Fibroblast of the aortic adventitia (primary cell): Measurements from ENCODE around the gene RAI14. TPM values are rescaled to one million over a fixed set of nuclear protein-coding genes. Genes with fewer than 3 reads are reported as not detected.

Experiments
- DNase-seq: peaks from one replicate; pipeline ENCODE4 v3.0.0-alpha.2; 2010; ENCODE audit warnings: low read depth
- H3K4me3 ChIP-seq: 2 replicates; pipeline ENCODE4 v1.5.1; 2011; ENCODE audit warnings: low read depth, mild to moderate bottlenecking, control low read depth, low read length, moderate library complexity
- total RNA-seq: library from RNA; depleted of rRNA; stranded (reverse); fragments of >200 nt; gene quantifications from 2 replicates; pipeline ENCODE4 v1.2.3, GENCODE V29; 2012; ENCODE audit warnings: low replicate concordance
- TF ChIP-seq, protein P1 (sequence below): IDR thresholded peaks from 2 replicates; pipeline ENCODE4 v1.5.1; 2011; ENCODE audit warnings: mild to moderate bottlenecking, low read length, control low read depth, inconsistent platforms; ENCODE audit not compliant: insufficient read depth

The RAI14 gene
- total RNA-seq, 1 donor: 100 TPM

DNA sequence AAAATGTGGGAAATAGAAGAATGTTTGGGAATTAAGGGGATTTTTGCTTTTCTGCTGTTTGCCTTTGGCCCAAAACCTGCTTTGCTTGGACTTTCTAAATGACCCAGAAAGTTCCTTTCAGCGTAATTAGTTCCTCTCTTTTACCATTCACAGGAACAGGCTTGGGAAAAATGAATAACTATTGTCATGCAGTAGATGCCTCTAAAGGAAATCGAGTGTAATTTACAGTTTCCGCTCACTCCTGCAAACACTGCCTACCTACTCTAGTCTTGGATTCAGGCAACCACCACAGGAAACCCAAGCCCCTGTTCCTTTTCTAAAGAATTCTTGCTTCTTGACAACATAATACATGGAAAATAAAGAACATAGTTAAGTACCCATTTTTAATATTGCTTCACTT is 207.8 kb downstream of the RAI14 start:
- H3K4me3 ChIP-seq: no peak overlapping the region
- TF ChIP-seq, protein P1, sequence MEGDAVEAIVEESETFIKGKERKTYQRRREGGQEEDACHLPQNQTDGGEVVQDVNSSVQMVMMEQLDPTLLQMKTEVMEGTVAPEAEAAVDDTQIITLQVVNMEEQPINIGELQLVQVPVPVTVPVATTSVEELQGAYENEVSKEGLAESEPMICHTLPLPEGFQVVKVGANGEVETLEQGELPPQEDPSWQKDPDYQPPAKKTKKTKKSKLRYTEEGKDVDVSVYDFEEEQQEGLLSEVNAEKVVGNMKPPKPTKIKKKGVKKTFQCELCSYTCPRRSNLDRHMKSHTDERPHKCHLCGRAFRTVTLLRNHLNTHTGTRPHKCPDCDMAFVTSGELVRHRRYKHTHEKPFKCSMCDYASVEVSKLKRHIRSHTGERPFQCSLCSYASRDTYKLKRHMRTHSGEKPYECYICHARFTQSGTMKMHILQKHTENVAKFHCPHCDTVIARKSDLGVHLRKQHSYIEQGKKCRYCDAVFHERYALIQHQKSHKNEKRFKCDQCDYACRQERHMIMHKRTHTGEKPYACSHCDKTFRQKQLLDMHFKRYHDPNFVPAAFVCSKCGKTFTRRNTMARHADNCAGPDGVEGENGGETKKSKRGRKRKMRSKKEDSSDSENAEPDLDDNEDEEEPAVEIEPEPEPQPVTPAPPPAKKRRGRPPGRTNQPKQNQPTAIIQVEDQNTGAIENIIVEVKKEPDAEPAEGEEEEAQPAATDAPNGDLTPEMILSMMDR: no peak
- DNase-seq: no peak

DNA sequence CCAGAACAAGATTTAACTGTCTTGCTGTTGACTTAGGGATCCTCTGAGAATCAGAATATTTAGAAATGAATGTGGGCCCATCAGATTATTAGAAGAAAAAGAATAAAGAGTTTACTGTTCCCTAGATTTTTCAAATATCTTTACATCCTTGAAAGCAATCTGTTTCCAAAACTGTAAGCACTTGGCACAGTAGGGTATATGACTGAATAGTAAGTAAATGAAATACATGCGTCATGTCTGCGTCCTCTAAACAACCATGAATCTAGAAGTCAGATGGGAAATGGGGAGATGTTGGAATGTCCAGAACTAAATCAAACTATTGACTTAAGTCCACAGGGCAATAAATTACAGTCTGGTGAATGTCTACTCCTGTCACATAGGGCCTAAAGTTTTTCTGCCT is 209.0 kb downstream of the RAI14 start:
- peak; percentile 14 for DNase-seq
- no peak overlapping the region for H3K4me3 ChIP-seq
- TF ChIP-seq, protein P1: no peak

DNA sequence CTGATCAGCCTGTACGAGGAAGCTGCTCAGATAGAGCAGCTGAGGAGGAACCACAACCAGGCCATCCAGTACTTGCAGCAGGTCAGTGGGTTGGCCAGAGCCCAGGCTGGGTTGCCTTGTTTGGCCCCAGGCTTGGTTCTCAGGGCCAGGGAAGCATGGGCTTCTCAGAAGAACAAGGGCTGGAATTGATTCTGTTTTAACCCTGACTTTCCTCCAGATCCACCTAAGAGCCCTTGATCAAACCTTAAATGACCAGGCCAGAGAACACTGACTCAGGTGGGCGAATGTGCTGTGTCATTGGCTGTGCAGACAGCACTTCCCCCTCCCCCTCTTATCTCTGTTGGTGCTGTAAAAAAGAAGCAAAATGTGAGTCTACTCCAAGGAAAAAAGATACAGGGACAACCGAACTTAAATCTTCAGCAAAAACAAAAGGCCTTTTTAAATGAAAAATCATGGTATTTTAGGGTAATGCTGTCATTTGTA is 210.9 kb downstream of the RAI14 start:
- TF ChIP-seq, protein P1: no peak
- DNase-seq: peak; percentile 2
- H3K4me3 ChIP-seq: no peak overlapping the region

DNA sequence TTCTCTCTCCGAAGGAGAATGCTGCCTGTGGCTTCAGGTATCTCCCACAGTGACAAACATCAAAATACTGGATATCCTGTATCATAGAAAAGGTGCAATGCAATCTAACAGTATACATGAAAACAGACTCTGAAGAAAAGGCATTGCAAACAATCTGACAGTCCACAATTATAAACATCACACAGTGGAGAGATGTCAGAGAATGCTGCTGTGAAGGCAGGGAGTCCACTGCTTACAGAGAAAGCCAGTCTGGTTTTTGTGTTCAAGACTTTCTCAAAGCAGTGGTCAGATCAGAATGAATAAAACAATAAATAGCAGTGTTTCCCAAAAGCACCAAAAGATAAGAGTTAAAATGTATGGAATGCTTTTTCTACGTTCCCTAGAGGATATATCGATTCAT is 211.5 kb downstream of the RAI14 start:
- TF ChIP-seq, protein P1: no peak
- DNase-seq: no peak
- no peak overlapping the region for H3K4me3 ChIP-seq

DNA sequence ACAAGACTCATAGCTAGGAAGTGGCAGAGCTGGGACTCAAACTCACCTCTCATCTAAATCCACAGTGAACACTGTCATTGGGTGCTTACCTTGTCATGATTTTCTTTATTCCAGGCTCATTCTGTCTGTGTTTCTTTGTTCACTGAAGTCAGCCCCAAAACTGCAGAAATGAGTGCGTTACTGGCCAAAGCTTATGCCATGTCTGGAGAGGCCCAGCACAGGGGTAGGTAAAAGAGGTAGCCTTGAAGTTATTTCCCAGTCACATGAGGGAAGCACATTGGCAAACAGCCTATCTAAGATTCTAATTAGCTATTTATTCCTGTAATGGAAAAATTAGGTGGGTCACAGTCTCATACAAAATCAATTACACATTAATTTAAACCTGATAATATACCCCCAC is 212.7 kb downstream of the RAI14 start:
- no peak overlapping the region for H3K4me3 ChIP-seq
- TF ChIP-seq, protein P1: no peak
- no peak for DNase-seq

DNA sequence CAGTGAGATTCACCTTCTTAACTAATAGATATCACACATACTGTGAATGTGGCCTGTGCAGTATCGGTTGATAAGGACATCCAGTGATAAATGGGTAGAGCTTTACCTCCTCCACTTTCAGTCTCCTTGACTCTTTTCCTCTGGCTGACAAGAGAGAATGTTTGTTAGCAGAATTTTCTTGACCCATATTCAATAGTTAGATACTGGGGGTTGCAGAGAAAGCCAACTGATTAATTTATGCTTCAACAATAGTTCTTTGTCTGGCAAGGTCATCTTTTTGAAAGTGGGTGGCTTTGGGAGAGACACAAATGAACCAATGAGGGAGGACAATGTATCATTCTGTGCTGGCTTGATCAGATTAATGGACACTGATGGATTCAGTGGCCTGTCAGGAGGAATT is 213.1 kb downstream of the RAI14 start:
- no peak for DNase-seq
- H3K4me3 ChIP-seq: no peak overlapping the region
- TF ChIP-seq, protein P1: no peak

DNA sequence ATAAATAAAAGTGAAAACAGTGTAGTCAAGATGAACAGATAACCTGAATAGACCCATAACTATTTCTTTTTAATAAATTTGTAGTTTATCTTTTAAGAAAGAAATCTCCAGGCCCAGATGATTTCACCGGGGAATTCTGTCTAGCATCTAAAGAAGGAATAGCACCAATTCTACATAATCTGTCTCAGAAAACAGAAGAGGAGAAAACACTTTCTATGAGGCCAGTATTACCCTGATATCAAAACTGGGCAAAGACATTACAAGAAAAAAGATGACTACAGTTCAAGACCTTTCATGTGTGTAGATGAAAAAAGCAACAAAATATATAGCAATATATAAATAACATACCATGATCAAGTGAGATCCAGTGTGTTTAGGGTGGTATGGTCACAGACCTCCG is 214.3 kb downstream of the RAI14 start:
- no peak for DNase-seq
- TF ChIP-seq, protein P1: no peak

More for the DNA sequence above, 214.3 kb downstream of the RAI14 start:
- H3K4me3 ChIP-seq: no peak overlapping the region
